Measurements from ENCODE around the gene SRSF12.
A peak's percentile ranks its signal among the peaks of the same experiment; 100 is the strongest.

SRSF12 gene

DNA sequence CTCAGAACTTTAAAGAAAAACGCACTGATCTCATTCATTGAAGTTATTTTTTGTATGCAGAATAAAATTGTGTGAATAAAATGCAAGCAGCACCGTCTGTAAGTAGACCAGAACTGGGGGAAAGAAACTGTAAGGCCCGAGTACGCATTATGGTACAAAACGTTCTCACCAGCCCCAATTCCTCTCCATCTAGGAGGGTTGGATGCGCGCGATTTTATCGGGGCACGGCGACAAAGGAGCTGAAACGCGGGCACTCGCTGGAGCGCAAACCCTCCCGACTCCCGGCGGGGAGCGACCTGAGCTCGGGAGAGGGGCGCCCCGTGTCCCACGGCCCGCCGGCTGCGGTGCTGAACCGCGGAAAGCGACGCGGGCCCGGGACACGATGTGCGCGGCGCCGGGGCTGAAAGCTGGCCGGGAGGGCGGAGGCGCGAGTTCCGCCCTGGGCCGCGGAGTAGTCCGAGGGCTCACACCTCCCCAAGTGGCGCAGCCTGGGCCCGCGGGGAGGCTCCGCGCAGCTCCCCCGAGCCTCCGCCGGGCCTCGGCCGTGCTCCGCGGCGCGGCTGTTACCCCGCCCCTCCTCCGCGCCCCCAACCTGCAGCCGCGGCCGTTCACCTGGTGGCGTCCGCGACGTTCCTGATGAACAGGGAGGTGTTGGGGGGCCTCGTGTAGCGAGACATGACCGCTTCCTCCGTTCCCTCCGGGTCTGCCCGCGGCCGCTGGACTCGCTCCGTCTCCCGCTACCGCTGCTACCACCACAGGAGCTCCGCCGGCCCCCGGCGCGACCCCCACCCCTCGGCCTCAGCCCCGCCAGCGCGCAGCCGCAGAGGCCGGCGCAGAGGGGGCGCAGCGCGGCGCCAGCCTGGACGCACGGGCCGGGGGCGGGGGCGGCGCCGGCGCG lies at the start of gene SRSF12:
Gene SRSF12 (minus strand): TSS at position 861 of the 898 bp plus-strand sequence. CDS start 184 bp downstream, at position 677.
- Histone ChIP-seq H3K4me3 (peak within 1 kb of the TSS; percentile 50 to 71 (median 59)), H3K27ac (peak within 1 kb of the TSS in 11 of 21 experiments; percentile 0 to 82 (median 64))

DNA sequence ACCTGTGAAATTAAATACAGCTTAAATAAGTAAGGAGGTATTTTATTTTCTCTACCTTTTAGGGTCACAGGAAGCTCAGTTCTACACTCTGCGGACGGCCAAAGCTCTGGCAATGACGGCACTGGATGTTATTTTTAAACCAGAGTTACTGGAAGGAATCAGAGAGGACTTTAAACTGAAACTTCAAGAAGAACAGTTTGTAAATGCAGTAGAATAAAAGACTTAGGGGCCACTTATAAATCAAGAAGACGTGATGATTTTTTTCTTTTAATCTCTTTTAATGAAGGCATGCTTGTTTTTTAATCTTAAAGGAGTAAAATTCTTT lies 44.1 kb upstream of the SRSF12 start:
- H3K27ac ChIP-seq = no peak overlapping the region
- H3K4me3 ChIP-seq = no peak overlapping the region

DNA sequence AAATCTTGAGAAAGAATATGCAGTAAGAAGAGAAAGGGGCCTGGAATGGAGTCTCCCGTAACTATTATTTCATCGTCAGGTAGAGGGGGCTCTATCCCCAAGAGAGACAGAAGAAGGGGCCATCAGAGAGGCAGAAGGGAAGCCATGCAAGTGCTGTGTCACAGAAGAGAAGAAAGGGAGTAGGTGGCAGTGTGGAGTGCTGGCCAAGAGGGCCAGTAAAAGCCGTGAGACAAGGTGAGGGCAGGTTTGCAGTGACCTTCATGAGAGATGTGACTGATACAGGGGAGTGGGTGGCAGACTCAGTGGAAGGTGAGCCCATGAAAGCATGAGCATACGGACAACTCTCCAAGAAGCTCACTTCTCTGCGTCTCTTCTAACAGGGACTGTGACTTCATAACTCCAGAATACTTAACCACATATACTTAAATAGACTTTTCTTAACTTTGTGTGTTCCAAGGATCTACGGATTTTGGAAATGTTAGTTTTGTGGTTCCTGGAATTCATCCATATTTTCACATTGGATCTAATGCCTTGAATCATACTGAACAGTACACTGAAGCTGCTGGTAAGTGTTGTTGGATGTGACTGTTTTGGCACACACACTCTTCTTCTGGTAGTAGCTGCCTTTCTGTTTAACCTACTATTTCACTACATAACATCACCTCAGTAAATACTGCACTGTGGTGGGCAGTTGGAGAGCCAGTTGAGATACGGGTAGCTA lies 43.6 kb upstream of the SRSF12 start:
- Histone ChIP-seq H3K27ac (peak overlapping the region in 4 of 21 experiments; percentile 10 to 59 (median 38)), H3K4me3 (no peak overlapping the region)

DNA sequence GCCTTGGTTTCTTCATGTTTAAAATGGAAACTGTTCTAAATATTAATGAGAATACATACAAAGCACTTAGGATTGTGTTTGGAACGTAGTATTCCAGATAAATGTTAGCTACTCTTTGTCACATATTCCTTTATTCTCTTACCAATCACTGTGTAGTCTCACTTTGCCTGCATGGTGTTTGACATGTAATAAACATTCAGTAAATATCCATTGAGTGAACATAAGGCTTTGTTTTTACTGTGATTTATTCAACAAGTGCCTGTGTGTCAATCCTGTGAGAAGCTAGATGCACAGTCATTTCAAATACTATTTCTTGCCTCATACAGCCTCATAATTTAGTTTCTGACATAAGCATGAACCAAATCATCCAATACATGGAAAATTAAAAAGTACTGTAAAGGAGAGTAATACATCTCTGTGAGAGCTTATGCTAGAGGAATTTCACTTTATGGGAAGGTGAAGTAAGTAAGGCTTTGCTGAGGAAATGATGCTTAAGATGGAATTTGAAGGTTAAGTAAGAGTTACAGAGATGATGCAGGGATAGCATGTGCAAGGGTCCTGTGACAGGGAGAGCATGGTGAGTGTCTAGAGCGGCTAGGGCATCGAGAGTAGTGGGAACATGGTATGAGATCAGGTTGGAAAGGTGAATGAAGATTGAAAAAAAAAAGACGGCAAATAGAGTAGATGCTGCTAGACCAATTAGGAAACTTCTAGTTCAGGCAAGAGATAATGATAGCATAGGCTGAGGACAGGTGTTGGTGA lies 42.6 kb upstream of the SRSF12 start:
- Histone ChIP-seq H3K4me3 (no peak overlapping the region), H3K27ac (peak overlapping the region in 1 of 21 experiments; percentile 59)

DNA sequence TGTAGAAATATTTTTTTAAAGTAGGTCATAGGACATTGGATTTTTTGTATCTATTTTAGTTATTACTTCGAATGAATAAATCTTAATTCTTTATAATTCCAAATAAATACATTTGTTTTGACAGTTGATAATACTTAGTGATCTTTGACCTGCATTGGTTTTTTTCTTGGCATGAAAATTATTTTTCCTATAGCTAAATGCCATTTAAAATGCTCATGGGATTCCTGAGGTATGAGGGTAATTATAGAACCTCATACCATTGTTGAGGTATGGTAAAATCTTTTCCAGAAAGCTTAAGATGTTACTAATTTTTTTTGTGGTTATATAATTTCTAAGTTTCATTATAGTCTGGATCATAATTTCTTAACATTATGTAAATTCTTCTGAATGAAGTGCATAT lies 36.3 kb upstream of the SRSF12 start:
- Histone ChIP-seq H3K4me3 (no peak overlapping the region), H3K27ac (no peak overlapping the region)

DNA sequence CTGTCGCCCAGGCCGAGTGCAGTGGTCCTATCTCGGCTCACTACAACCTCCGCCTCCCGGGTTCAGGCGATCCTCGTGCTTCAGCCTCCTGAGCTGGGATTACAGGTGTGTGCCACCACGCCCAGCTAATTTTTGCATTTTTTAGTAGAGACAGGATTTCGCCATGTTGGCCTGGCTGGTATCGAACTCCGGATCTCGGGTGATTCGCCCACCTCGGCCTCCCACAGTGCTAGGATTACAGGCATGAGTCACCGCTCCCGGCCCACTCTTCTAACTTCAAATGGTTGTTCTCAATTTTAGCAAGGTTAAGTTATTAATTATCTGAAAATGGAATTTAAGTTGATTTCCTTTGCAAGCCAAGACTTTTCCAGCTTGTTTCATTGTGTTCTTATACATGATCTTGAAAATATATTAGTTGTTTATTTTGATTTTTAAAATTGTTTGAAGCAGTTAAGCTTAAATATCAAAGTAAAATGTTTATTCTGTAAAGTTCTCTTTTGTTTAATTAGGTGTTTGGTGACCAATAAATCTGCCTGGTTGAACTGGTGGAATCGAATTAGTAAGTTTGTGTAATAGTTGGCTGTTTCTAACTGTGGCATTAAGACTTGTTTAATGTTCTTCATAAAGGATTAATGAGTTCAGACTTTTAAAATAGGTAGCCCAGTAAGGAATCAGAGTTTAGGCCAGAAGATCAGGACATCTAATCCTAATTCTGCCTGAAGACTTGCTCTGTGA lies 30.3 kb upstream of the SRSF12 start:
- no peak overlapping the region for H3K4me3 ChIP-seq
- no peak overlapping the region for H3K27ac ChIP-seq

DNA sequence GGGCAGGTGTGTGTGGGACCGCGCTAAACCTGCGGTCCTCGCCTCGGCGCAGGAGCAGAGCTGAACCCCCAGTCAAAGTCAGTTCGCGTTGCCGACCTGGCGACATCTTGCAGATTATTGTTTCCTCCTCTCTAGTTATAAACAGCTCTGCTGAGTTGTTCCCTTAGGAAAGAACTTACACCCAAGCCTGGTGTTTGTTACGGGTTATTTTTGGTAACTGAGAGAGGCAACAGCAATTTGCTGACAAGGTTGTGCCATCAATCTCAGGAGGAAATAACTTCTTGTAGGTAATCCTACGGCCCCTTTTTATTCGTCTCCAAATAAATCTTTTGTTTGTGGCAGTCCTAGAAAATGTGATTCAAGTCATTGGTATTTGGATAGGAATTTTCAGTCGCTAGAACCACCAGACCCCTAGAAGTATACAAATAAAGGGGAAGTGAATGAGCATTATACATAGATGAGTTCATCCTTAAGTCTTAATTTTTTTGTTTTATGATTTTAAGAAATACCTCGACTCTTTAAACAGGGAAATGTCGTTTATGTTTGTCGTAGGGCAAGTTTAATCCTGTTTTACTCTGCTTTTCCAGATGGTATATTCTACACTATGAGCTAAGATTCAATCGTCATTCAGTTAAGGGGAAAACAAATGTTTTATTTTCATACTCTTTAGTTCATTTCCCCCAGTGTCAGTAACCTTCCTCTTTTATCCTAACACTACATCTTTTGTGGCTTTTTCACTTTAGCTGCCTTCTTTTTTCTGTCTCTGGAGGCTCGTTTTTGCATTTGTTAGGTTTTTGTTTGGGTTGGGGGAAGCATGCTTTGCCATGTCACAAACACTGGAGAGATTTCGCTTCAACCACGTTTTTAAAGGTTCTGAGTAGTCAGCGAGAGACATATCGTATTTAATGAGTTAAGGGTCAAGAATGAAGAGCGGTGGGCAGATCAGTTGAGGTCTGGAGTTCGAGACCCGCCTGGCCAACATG lies 29.1 kb upstream of the SRSF12 start:
- peak overlapping the region; percentile 54 to 90 (median 63) for H3K4me3 ChIP-seq
- peak overlapping the region; percentile 40 to 93 (median 84) for H3K27ac ChIP-seq

DNA sequence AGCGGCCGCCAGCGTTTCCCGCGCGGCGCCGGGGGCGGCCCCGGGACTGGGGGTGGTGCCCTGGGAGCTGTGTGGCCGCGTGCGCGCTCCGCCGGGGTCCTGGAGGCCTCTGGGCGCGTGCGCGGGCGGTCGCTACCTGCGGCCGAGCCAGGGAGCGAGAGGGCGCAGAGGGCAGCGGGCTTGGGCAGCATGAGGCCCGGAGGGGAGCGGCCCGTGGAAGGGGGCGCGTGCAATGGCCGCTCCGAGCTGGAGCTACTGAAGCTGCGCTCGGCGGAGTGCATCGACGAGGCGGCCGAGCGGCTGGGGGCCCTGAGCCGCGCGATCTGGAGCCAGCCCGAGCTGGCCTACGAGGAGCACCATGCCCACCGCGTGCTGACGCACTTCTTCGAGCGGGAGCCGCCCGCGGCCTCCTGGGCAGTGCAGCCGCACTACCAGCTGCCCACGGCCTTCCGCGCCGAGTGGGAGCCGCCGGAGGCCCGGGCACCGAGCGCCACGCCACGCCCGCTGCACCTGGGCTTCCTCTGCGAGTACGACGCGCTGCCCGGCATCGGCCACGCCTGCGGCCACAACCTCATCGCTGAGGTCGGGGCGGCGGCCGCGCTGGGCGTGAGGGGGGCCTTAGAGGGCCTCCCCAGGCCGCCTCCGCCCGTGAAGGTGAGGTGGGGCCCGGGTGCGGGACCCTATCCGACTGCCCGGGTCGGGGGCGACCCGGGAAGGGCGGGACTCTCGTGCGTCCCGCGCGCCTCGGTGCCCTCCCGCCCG lies 28.3 kb upstream of the SRSF12 start, which contains the start of gene PM20D2:
Gene PM20D2 (plus strand): TSS at position 100 of the 762 bp plus-strand sequence. CDS start 90 bp downstream, at position 190.
- peak within 1 kb of the TSS; percentile 54 to 90 (median 63) for H3K4me3 ChIP-seq
- H3K27ac ChIP-seq = peak within 1 kb of the TSS; percentile 40 to 93 (median 84)

DNA sequence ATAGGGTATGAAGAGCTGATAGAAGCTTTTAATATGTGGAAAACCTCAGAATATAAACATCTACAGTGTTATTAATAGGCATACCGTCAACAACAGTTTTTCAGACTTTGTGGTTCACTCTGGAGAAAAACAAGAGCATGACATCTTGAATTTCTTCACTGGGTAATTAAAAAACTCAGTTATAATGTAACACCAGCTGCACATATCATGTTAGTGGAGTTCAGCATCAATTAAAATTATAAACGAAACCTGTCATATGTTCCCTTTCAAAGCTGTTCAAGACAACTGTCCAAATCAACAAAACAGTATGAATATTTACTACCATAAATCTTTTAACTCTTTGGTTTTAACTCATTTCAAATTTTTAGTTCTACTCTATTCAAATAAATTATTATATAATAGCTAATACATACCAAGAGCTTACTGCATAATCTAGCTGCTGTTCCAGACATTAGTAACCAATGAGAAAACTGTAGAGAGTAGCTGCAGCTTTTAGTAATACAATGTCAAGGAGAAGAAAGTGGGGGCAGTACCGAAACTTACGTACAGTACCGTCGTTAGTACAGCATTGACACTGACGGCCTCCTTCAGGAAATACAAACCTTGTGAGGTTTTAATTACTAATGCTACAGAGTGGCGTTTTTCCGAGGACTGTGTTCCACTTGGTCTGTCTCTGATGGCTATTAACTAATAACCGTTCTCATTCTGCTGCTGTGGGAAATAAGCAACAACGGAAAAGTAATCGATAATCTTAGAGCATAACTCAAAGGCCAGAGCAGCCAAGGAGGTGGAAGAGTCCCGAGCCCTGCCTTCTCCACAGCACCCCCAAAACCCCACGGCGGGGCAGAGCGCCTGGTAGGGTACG lies 27.5 kb upstream of the SRSF12 start:
- peak overlapping the region in 20 of 21 experiments; percentile 40 to 93 (median 84) for H3K27ac ChIP-seq
- H3K4me3 ChIP-seq = peak overlapping the region; percentile 54 to 90 (median 63)

DNA sequence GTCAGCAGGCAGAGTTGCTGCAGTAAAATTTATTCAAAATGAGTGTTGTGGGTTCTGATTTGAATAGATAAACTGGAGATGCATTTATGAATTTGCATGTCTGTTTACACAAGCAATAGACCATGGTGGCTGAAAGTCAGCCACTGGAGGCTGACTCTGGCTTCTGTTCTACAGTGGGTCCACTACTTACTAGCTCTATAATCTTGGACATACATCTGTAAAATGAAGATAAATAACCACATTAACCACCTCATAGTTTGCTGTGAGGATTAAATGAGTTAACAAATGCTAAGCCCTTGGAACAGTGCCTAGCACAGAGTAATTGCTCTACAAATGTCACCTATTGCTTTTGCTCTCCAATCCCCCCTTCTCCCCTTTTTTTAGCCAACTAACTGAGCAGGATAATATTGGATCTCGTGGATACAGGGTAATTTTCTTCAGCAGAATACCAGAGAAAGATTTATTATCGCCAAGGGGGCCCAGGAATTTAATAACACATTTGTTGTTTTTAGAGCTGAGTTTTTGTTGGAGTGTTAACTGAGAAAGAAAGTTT lies 26.6 kb upstream of the SRSF12 start:
- Histone ChIP-seq H3K27ac (no peak overlapping the region), H3K4me3 (no peak overlapping the region)

DNA sequence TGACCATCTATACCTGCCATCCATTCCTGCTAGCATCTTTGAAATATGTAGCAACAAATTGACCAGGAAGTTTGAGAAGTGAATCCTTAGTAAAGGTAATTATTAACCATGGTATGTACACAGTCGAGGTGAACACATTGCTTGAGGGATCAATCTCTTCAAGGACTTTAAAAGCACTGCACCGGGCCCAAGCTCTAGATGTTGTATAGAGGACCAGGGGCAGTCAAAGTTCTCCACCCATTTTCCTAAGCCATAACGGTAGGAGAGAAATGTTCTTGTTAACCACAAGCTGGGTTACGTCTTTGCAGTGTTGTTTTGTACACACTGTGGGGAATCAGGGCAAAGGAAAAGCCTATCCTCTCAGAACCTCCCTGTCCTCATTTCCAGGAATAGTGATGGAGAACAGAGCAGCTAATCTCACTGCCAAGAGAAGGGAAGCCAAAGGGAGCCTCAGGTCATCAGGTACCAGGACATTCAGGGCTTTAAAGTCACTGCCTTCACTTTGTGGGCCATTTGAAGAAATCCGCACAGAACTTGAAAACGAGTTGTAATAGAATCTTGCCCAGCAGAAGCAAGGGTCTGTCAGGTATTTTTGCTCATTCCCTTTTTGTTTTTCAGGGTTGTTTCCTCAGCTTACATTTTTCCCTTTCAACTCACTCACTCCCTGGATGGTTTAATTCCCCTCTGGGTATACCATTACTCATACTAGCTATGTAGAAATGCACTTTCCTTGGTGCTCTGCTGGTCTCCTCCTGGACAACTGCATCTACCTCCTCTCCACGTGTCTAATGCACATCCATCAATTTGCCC lies 22.7 kb upstream of the SRSF12 start:
- Histone ChIP-seq H3K4me3 (no peak overlapping the region), H3K27ac (no peak overlapping the region)

DNA sequence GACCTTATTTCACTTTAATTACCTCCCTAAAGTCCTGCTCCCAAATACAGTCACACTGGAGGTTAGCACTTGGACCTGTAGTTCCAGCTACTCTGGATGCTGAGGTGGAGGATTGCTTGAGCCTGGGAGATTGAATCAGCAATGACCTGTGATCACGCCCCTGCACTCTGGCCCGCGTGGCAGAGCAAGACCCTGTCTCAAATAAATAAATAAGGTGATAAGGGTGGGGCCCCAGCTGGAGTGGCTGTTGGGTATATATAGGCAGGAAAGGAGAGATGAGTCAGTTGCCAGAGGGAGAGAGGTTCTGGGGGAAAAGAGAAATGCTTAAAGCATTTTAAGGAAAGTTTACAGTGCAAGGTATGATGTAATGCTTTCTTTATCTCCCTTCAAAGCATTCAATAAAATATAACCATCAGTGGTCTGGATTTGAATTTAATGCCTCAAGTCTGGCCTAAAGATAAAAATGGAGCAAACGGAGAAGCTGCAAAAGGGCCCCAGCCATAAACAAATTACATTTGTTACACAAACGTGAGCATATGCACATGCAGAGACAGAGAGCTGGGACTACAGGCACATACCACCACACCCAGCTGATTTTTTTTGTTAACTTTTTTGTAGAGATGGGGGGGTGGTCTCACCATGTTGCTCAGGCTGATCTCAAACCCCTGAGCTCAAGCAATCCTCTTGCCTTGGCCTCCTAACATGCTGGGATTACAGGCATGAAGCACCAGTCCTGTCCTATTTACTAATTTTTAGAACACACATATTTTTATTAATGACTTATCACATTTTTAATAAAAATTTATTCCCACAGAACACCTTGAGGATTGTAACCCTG lies 21.9 kb upstream of the SRSF12 start:
- Histone ChIP-seq H3K27ac (no peak overlapping the region), H3K4me3 (no peak overlapping the region)

DNA sequence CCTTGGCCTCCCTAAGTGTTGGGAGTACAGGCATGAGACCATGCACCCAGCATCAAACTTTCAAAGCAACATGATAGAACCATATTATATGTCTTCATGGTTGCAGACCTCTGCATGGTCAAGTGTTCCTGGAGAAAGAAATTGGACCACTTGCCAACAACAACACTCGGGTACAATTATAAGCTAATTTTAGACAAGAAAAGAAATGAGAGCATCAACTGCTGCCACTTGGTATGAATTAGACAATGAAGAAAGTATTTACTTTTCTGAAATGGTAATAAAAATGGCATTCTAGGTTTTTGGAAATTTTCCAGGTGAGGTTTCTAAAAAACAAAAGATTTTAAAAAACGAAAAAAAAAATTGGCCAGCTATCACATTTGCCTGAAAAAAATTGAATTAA lies 20.3 kb upstream of the SRSF12 start:
- no peak overlapping the region for H3K27ac ChIP-seq
- H3K4me3 ChIP-seq = no peak overlapping the region

DNA sequence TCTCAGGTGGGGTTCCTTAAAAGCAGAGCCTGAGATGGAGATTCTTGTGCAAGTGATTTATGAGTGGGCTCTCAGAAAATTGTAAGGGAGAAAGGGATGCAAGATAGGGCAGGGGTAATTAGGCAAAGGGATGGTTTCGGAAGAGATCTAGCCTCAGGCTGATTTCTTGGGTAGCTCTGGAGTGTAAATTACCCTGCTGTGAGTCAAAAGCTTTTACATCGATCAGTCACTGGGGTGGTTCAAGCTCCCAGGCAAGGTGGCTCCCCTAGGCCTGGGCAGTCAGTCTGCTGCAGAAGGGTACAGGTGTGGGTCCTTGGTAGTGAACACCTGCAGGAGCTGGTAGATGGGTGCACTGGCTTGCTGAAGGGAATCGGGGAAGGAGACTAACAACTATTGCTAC lies 16.9 kb upstream of the SRSF12 start:
- H3K27ac ChIP-seq = no peak overlapping the region

DNA sequence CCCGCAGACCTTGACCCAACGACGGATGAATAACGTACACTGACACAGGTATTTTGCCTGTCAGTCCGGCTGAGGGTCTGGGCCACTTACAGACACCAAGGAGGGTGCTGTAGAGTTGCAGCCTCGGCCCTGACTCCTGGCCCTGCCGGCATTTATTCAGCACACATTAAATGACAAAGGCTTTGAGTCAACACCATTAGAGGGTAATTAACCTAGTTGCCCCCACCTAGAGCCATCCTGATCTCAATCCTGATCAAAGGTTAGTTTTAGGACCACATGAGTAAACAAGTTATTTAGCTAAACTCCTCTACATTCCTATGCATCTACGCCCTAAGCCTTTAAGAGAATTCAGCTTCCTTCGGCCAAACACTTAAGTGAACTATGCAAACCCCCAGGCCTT lies 16.1 kb upstream of the SRSF12 start:
- Histone ChIP-seq H3K27ac (no peak overlapping the region), H3K4me3 (no peak overlapping the region)

More for the DNA sequence above, 16.9 kb upstream of the SRSF12 start:
- no peak overlapping the region for H3K4me3 ChIP-seq
